SJCRH30 (cell line): Measurements from ENCODE around the gene PTPRZ1. TPM values are rescaled to one million over a fixed set of nuclear protein-coding genes. Genes with fewer than 3 reads are reported as not detected.

Experiments
- DNase-seq, 2 experiments: peaks; one replicate each; pipeline ENCODE4 v3.0.0-alpha.2; 2015 to 2020
- H3K27ac ChIP-seq: fragments of 250-450 bp; sonication (Bioruptor Pico); 2 replicates; pipeline ENCODE4 v1.5.1; 2020; ENCODE audit warnings: mild to moderate bottlenecking, moderate library complexity
- H3K27me3 ChIP-seq: fragments of 250-450 bp; sonication (Bioruptor Pico); 2 replicates; pipeline ENCODE4 v1.5.1; 2020; ENCODE audit warnings: mild to moderate bottlenecking, moderate library complexity
- H3K36me3 ChIP-seq: fragments of 250-450 bp; sonication (Bioruptor Pico); 2 replicates; pipeline ENCODE4 v1.5.1; 2020; ENCODE audit warnings: mild to moderate bottlenecking, moderate library complexity
- H3K4me1 ChIP-seq: fragments of 250-450 bp; sonication (Bioruptor Pico); 2 replicates; pipeline ENCODE4 v1.5.1; 2020; ENCODE audit warnings: mild to moderate bottlenecking, moderate library complexity
- H3K4me3 ChIP-seq: fragments of 250-450 bp; sonication (Bioruptor Pico); 2 replicates; pipeline ENCODE4 v1.5.1; 2020; ENCODE audit warnings: mild to moderate bottlenecking, moderate library complexity
- H3K9me3 ChIP-seq: fragments of 250-450 bp; sonication (Bioruptor Pico); replicated peaks from 2 replicates; pipeline ENCODE4 v1.5.1; 2020; ENCODE audit warnings: mild to moderate bottlenecking, moderate library complexity
- total RNA-seq: library from RNA; depleted of rRNA; stranded (reverse); fragments of >200 nt; shearing (Covaris generic); gene quantifications from 2 replicates; pipeline ENCODE4 v1.2.3, GENCODE V29; 2014

The PTPRZ1 gene
- total RNA-seq, 1 experiment from 2014 or later: not detected

GRCh38 chr7:121916211-121916610 is 43.2 kb downstream of the PTPRZ1 start:
- no peak for DNase-seq
- Histone ChIP-seq H3K36me3 (no peaks in the 10 kb centered on the region), H3K4me1 (peaks cover 10% of the 10 kb centered on the region; the same call in 1 of the 2 replicates), H3K9me3 (no peaks in the 10 kb centered on the region), H3K27me3 (no peaks in the 10 kb centered on the region), H3K4me3 (no peak overlapping the region), H3K27ac (no peak overlapping the region)

GRCh38 chr7:121919986-121920385 is 47.0 kb downstream of the PTPRZ1 start:
- Histone ChIP-seq H3K27ac (no peak overlapping the region), H3K27me3 (no peaks in the 10 kb centered on the region), H3K4me1 (peaks cover 10% of the 10 kb centered on the region; the same call in 1 of the 2 replicates), H3K36me3 (no peaks in the 10 kb centered on the region), H3K4me3 (no peak overlapping the region), H3K9me3 (no peaks in the 10 kb centered on the region)
- DNase-seq: peak; percentile 10 to 54

GRCh38 chr7:121924269-121925186 is 51.6 kb downstream of the PTPRZ1 start:
- no peaks in the 10 kb centered on the region for H3K27me3 ChIP-seq
- H3K9me3 ChIP-seq: no peaks in the 10 kb centered on the region; the same call in 1 of the 2 replicates
- H3K36me3 ChIP-seq: no peaks in the 10 kb centered on the region
- H3K27ac ChIP-seq: no peak overlapping the region
- H3K4me1 ChIP-seq: peaks cover 10% of the 10 kb centered on the region; the same call in 1 of the 2 replicates
- no peak for DNase-seq
- no peak overlapping the region for H3K4me3 ChIP-seq

- Histone ChIP-seq H3K4me3 (no peak overlapping the region), H3K27ac (no peak overlapping the region), H3K9me3 (no peaks in the 10 kb centered on the region; the same call in 1 of the 2 replicates), H3K36me3 (no peaks in the 10 kb centered on the region), H3K27me3 (no peaks in the 10 kb centered on the region), H3K4me1 (no peaks in the 10 kb centered on the region)
- DNase-seq: no peak
These were observed 58.4 kb downstream of the PTPRZ1 start for GRCh38 chr7:121931149-121931902.

GRCh38 chr7:121932768-121933167 is 59.8 kb downstream of the PTPRZ1 start:
- Histone ChIP-seq H3K36me3 (no peaks in the 10 kb centered on the region), H3K27ac (no peak overlapping the region), H3K27me3 (no peaks in the 10 kb centered on the region), H3K4me1 (no peaks in the 10 kb centered on the region), H3K4me3 (no peak overlapping the region), H3K9me3 (no peaks in the 10 kb centered on the region)
- no peak for DNase-seq

GRCh38 chr7:121936951-121937623 is 64.1 kb downstream of the PTPRZ1 start:
- Histone ChIP-seq H3K27me3 (no peaks in the 10 kb centered on the region), H3K9me3 (no peaks in the 10 kb centered on the region), H3K4me3 (no peak overlapping the region), H3K36me3 (no peaks in the 10 kb centered on the region), H3K4me1 (no peaks in the 10 kb centered on the region), H3K27ac (no peak overlapping the region)
- no peak for DNase-seq

- Histone ChIP-seq H3K4me3 (no peak overlapping the region), H3K27me3 (no peaks in the 10 kb centered on the region), H3K27ac (no peak overlapping the region), H3K36me3 (no peaks in the 10 kb centered on the region), H3K4me1 (no peaks in the 10 kb centered on the region), H3K9me3 (no peaks in the 10 kb centered on the region)
- no peak for DNase-seq
These were observed 65.6 kb downstream of the PTPRZ1 start for GRCh38 chr7:121938429-121938996.

- no peaks in the 10 kb centered on the region for H3K36me3 ChIP-seq
- no peak overlapping the region for H3K4me3 ChIP-seq
- H3K27me3 ChIP-seq: no peaks in the 10 kb centered on the region
- no peak overlapping the region for H3K27ac ChIP-seq
- no peaks in the 10 kb centered on the region for H3K4me1 ChIP-seq
- no peak for DNase-seq
- H3K9me3 ChIP-seq: no peaks in the 10 kb centered on the region
These were observed 68.0 kb downstream of the PTPRZ1 start for GRCh38 chr7:121940918-121941317.

- Histone ChIP-seq H3K27ac (no peak overlapping the region), H3K9me3 (no peaks in the 10 kb centered on the region), H3K27me3 (no peaks in the 10 kb centered on the region), H3K4me3 (no peak overlapping the region), H3K36me3 (no peaks in the 10 kb centered on the region), H3K4me1 (no peaks in the 10 kb centered on the region)
- DNase-seq: no peak
These were observed 68.9 kb downstream of the PTPRZ1 start for GRCh38 chr7:121941830-121942229.

GRCh38 chr7:121945066-121945465 is 72.1 kb downstream of the PTPRZ1 start:
- Histone ChIP-seq H3K4me3 (no peak overlapping the region), H3K9me3 (no peaks in the 10 kb centered on the region), H3K27ac (no peak overlapping the region), H3K36me3 (no peaks in the 10 kb centered on the region), H3K27me3 (no peaks in the 10 kb centered on the region), H3K4me1 (no peaks in the 10 kb centered on the region)
- no peak for DNase-seq

- no peaks in the 10 kb centered on the region for H3K9me3 ChIP-seq
- H3K4me3 ChIP-seq: no peak overlapping the region
- no peaks in the 10 kb centered on the region for H3K27me3 ChIP-seq
- H3K27ac ChIP-seq: no peak overlapping the region
- H3K4me1 ChIP-seq: no peaks in the 10 kb centered on the region
- DNase-seq: no peak
- H3K36me3 ChIP-seq: no peaks in the 10 kb centered on the region
These were observed 72.7 kb downstream of the PTPRZ1 start for GRCh38 chr7:121945480-121946236.

GRCh38 chr7:121953164-121953563 is 80.2 kb downstream of the PTPRZ1 start:
- Histone ChIP-seq H3K4me3 (no peak overlapping the region), H3K27me3 (0 out of 2 replicates have a peak, but pooled peaks cover 3% of the 10 kb centered on the region), H3K4me1 (no peaks in the 10 kb centered on the region), H3K9me3 (no peaks in the 10 kb centered on the region), H3K27ac (no peak overlapping the region), H3K36me3 (no peaks in the 10 kb centered on the region)
- no peak for DNase-seq

GRCh38 chr7:121953601-121954000 is 80.6 kb downstream of the PTPRZ1 start:
- Histone ChIP-seq H3K4me1 (no peaks in the 10 kb centered on the region), H3K9me3 (no peaks in the 10 kb centered on the region), H3K27me3 (0 out of 2 replicates have a peak, but pooled peaks cover 3% of the 10 kb centered on the region), H3K27ac (no peak overlapping the region), H3K36me3 (no peaks in the 10 kb centered on the region), H3K4me3 (no peak overlapping the region)
- DNase-seq: no peak

GRCh38 chr7:121954803-121955202 is 81.8 kb downstream of the PTPRZ1 start:
- no peaks in the 10 kb centered on the region for H3K36me3 ChIP-seq
- no peak overlapping the region for H3K4me3 ChIP-seq
- no peak overlapping the region for H3K27ac ChIP-seq
- H3K9me3 ChIP-seq: no peaks in the 10 kb centered on the region
- no peaks in the 10 kb centered on the region for H3K4me1 ChIP-seq
- DNase-seq: no peak
- 0 out of 2 replicates have a peak, but pooled peaks cover 3% of the 10 kb centered on the region for H3K27me3 ChIP-seq
